ENCODE measurements around the gene HS6ST3.

Gene HS6ST3

GRCh38 chr13:96342286-96342685 lies 252.4 kb downstream of the HS6ST3 start:
- FAIRE-seq, result no peak

- FAIRE-seq, result no peak
Observed at GRCh38 chr13:96342852-96343465, 253.1 kb downstream of the HS6ST3 start.

GRCh38 chr13:96346921-96347320 lies 257.0 kb downstream of the HS6ST3 start:
- no peak for FAIRE-seq

GRCh38 chr13:96373597-96373996 lies 283.7 kb downstream of the HS6ST3 start:
- no peak for FAIRE-seq

GRCh38 chr13:96377835-96378234 lies 287.9 kb downstream of the HS6ST3 start:
- no peak for FAIRE-seq

- FAIRE-seq, result no peak
Observed at GRCh38 chr13:96379967-96380366, 290.1 kb downstream of the HS6ST3 start.

- no peak for FAIRE-seq
Observed at GRCh38 chr13:96381681-96382080, 291.8 kb downstream of the HS6ST3 start.

GRCh38 chr13:96388598-96388997 lies 298.7 kb downstream of the HS6ST3 start:
- FAIRE-seq, result no peak

- FAIRE-seq, result no peak
Observed at GRCh38 chr13:96391606-96392005, 301.7 kb downstream of the HS6ST3 start.

GRCh38 chr13:96397807-96398206 lies 307.9 kb downstream of the HS6ST3 start:
- FAIRE-seq, result no peak

- FAIRE-seq, result no peak
Observed at GRCh38 chr13:96398486-96398885, 308.6 kb downstream of the HS6ST3 start.

- FAIRE-seq, result no peak
Observed at GRCh38 chr13:96403241-96403640, 313.3 kb downstream of the HS6ST3 start.

GRCh38 chr13:96403651-96404050 lies 313.7 kb downstream of the HS6ST3 start:
- FAIRE-seq, result no peak

GRCh38 chr13:96415831-96416385 lies 326.0 kb downstream of the HS6ST3 start:
- no peak for FAIRE-seq

- no peak for FAIRE-seq
Observed at GRCh38 chr13:96417939-96418685, 328.2 kb downstream of the HS6ST3 start.

GRCh38 chr13:96421314-96421713 lies 331.4 kb downstream of the HS6ST3 start:
- no peak for FAIRE-seq

- FAIRE-seq, result no peak
Observed at GRCh38 chr13:96422002-96422401, 332.1 kb downstream of the HS6ST3 start.

GRCh38 chr13:96426167-96426566 lies 336.3 kb downstream of the HS6ST3 start:
- FAIRE-seq, result no peak

- FAIRE-seq, result no peak
Observed at GRCh38 chr13:96428911-96429310, 339.0 kb downstream of the HS6ST3 start.

GRCh38 chr13:96431044-96431581 lies 341.2 kb downstream of the HS6ST3 start:
- FAIRE-seq, result no peak

GRCh38 chr13:96444676-96445075 lies 354.8 kb downstream of the HS6ST3 start:
- FAIRE-seq, result no peak

GRCh38 chr13:96449920-96450319 lies 360.0 kb downstream of the HS6ST3 start:
- no peak for FAIRE-seq

- FAIRE-seq, result no peak
Observed at GRCh38 chr13:96450326-96451020, 360.6 kb downstream of the HS6ST3 start.
